ENCODE results near the gene OMG.

GRCh38 chr17:31275116-31275515 is 21.9 kb downstream of the OMG start:
- TF ChIP-seq POLR2A (IDR thresholded peaks at IDR 0.05) (no peak), CTCF (IDR thresholded peaks at IDR 0.05) (no peak), POLR2AphosphoS5 (IDR thresholded peaks at IDR 0.05) (no peak)

Data from breast epithelium (tissue), 3 donors.